HEK293T (cell line): ENCODE data around the gene LMAN2.

Experiments used
- ARNT ChIP-seq: fragments of 450-650 bp; IDR thresholded peaks from 2 replicates; pipeline ENCODE4 v1.6.1; 2017; ENCODE audit warnings: mild to moderate bottlenecking
- BHLHE40 ChIP-seq: fragments of 450-650 bp; IDR thresholded peaks from 2 replicates; pipeline ENCODE4 v1.6.1; 2016; ENCODE audit warnings: mild to moderate bottlenecking, moderate library complexity, borderline replicate concordance
- CTBP1 ChIP-seq: fragments of 450-650 bp; IDR thresholded peaks from 2 replicates; pipeline ENCODE4 v1.6.1; 2016; ENCODE audit warnings: borderline replicate concordance
- FOXA1 ChIP-seq: fragments of 450-650 bp; IDR thresholded peaks from 2 replicates; pipeline ENCODE4 v1.6.1; 2016; ENCODE audit warnings: mild to moderate bottlenecking
- FOXK2 ChIP-seq: fragments of 450-650 bp; IDR thresholded peaks from 2 replicates; pipeline ENCODE4 v1.6.1; 2016; ENCODE audit warnings: mild to moderate bottlenecking
- FOXM1 ChIP-seq: fragments of 450-650 bp; IDR thresholded peaks from 2 replicates; pipeline ENCODE4 v1.6.1; 2017; ENCODE audit warnings: mild to moderate bottlenecking, borderline replicate concordance
- HDGF ChIP-seq: fragments of 450-650 bp; IDR thresholded peaks from 2 replicates; pipeline ENCODE4 v1.6.1; 2017; ENCODE audit warnings: antibody characterized with exemption, borderline replicate concordance
- SUZ12 ChIP-seq: fragments of 450-650 bp; IDR thresholded peaks from 2 replicates; pipeline ENCODE4 v1.6.1; 2016; ENCODE audit warnings: mild to moderate bottlenecking
- TARDBP ChIP-seq: fragments of 450-650 bp; IDR thresholded peaks from 2 replicates; pipeline ENCODE4 v1.6.1; 2016
- TF ChIP-seq, protein P1 (sequence below): fragments of 450-650 bp; IDR thresholded peaks from 2 replicates; pipeline ENCODE4 v1.6.1; 2016

- no peak for TF ChIP-seq BHLHE40
- TF ChIP-seq SUZ12: no peak
- TF ChIP-seq TARDBP: no peak
- TF ChIP-seq FOXA1: no peak
- TF ChIP-seq ARNT: no peak
- no peak for TF ChIP-seq FOXK2
- TF ChIP-seq, protein P1, sequence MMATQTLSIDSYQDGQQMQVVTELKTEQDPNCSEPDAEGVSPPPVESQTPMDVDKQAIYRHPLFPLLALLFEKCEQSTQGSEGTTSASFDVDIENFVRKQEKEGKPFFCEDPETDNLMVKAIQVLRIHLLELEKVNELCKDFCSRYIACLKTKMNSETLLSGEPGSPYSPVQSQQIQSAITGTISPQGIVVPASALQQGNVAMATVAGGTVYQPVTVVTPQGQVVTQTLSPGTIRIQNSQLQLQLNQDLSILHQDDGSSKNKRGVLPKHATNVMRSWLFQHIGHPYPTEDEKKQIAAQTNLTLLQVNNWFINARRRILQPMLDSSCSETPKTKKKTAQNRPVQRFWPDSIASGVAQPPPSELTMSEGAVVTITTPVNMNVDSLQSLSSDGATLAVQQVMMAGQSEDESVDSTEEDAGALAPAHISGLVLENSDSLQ: no peak
- no peak for TF ChIP-seq FOXM1
- TF ChIP-seq CTBP1: no peak
- TF ChIP-seq HDGF: no peak
Observed at GRCh38 chr5:177332031-177332895, 19.2 kb downstream of the LMAN2 start.
